Activated gamma-delta T cell treated with Interleukin-2 at 50 U/mL for 16 hours (primary cell): ENCODE results near the gene SLC22A4.

Experiments
- DNase-seq: peaks from one replicate; pipeline ENCODE4 v3.0.0-alpha.2; 2020

Gene SLC22A4

GRCh38 chr5:132263548-132264261, 30.5 kb upstream of the SLC22A4 start:
- no peak for DNase-seq

GRCh38 chr5:132264546-132265335, 29.5 kb upstream of the SLC22A4 start:
- DNase-seq = no peak

DNA sequence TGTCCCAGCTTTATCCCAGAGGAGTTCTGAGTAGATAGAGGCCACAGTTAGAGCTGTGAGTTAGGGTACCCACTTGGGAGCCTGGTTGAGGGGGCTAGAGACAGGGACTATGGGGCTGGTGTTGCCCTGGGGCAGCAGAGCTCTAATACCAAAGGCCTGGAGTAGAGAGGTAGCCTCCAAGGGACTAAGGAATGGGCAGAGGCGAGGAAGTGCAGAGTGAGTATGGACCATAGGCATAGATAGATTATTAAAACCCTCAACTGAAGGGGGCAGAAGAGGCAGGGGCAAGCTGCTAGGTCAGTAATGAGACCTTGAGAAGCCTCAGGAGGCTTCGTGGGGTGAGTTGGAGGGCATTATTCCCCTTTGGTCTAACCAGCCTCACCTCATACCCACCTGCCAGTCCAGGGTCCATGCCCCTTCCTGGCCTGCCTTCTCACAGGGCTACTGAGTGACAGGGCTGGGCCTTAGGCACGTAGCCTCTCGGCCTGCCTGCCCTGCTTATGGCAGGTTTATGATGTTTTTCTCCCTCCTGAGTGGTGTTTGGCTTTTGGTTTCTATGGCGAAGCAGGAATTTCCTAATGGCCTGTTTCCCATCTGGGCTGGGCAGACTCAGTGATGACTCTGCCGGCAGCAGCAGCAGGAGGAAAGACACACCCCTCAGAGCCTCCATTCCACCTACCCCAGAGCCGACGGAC, 28.7 kb upstream of the SLC22A4 start:
- DNase-seq = no peak

DNA sequence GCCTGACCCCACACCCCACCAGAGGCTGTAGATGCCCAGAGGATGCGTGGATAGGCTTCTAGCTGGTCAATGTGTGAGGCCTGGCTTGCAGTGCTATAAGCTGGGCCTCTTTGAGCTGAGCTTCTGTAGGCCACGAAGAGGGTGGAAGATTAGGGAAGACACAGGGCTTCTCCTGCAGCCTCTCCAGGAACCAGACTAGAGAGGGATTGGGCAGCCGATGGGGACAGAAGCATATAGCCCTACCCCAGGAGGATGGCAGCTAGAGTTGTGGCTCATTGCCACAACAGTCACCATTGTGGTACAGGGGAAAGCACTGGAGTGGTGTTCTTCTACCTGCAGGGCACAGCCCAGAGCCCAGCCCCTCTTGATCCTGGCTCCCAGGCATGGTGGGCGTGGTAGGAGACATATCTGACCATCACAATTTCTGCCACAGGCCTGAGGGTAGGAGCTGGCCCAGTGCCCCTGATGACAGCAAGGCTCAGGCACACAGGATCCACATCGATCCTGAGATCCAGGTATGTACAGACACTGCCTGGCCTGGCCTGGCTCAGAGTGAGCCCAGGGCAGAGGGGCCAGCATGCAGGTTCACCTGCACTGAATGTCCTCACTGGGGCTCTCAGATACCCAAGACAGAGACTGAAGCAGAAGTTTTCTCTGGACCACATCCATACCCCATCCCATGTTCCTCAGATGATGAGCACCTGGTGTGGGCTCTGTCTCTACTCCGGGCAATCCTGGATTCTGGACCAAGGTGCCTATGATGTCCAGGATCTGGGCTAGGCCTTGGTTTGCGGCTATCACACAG, 28.0 kb upstream of the SLC22A4 start:
- no peak for DNase-seq

DNA sequence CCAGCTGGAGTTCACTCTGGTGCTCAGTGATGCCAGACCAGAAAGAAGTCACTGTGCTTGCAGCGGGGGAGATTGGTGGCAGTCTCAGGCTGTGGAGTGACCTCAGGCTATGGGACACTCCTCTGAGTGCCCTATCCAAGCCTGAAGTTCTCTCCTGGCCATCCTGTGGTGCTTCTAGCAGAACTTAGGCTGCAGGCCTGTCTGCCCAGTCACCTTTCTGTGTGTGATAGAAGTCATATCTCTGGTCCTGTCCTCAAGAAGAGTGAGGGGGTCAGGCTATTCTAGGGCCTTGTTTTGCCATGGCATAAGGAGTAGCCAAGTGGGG, 27.4 kb upstream of the SLC22A4 start:
- no peak for DNase-seq

GRCh38 chr5:132267166-132267739, 26.9 kb upstream of the SLC22A4 start:
- DNase-seq = no peak

- no peak for DNase-seq
These were observed 26.0 kb upstream of the SLC22A4 start for GRCh38 chr5:132267931-132268768.

GRCh38 chr5:132268769-132269551, 25.2 kb upstream of the SLC22A4 start:
- DNase-seq = no peak

- no peak for DNase-seq
These were observed 24.4 kb upstream of the SLC22A4 start for GRCh38 chr5:132269635-132270334.

DNA sequence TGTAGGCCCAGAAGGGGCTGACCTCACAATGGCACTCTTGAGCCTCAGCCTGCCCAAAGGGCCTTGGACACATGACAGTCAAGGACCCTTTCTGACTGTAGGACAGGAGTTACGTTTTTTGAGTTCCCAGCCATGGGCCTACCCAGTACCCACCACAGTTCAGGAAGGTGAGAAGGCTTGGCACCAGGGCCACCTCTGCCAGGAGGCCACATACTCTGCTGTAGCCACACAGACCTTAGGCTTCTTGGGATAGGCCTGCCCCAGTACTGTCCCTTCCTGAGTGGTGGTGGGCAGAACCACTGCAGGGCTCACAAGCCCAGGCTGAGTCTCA, 23.9 kb upstream of the SLC22A4 start:
- DNase-seq = no peak

DNA sequence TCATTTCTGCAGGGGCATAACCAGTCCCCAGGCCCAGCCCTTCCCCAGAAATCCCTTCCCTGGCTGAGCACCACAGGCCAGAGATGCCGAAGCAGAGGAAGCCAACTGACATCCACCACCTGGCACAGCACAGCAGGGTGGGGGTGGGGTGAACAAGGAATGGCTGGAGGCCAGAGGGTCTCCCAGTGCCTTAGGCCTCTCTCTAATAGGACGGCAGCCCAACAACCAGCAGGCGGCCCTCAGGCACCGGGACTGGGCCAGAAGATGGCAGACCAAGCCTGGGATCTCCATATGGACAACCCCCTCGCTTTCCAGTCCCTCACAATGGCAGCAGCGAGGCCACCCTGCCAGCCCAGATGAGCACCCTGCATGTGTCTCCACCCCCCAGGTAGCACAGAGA, 23.5 kb upstream of the SLC22A4 start:
- no peak for DNase-seq

- no peak for DNase-seq
These were observed 22.6 kb upstream of the SLC22A4 start for GRCh38 chr5:132271251-132272246.

GRCh38 chr5:132272311-132273210, 21.6 kb upstream of the SLC22A4 start:
- peak; percentile 72 for DNase-seq

DNA sequence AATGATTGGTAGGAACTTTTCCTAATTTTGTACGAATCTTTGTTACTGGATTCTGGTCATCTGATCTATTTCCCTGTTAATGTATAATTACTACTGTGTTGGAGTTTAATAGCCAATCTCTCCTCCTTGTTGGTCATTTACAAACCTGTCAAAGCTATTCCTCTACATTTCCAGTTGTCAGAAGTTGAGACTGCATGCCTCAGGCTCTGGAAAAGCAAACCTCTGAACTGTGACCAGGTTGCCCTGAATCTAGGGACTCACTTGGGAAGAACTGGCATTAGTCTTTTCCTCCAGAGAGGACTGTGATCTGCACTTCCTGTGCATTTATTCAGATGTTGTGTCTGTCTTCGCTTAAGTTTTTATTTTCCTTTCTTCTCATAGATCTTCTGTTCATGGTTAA, 20.6 kb upstream of the SLC22A4 start:
- no peak for DNase-seq

GRCh38 chr5:132274050-132274792, 20.0 kb upstream of the SLC22A4 start:
- DNase-seq = no peak

DNA sequence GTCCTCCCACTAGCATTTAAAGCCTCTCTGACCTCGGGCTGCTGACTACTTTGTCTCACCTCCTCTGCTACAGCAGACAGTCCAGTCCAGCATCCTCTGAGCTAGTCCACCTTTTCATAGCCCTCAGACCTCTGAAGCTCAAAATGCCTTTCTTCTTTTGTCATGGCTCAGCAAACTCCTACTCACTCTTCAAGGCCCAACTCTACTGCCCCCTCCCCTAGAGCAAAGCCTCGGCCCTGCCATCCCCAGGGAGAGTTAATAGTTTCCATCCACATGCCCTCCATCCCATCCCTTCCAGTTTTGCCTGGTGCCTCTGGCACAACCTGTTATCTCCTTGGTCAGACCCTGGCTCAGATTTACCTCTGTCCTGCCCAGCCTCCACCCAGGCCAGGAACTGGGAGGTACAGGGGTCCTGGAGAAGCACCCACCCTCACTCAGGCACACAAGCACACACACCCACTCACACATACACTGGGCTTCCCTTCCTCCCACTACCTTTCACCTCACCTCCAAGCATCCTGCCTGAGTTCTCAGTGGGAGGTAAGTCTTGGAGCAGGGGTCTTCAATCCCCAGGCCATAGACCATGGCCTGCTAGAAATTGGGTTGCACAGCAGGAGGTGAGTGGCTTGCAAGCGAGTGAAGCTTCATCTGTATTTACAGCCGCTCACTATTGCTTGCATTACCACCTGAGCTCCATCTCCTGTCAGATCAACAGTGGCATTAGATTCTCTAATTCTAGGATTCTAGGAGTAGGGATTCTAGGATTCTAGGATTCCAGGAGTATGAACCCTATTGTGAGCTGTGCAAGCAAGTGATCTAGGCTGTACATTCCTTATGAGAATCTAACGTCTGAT, 18.6 kb upstream of the SLC22A4 start:
- no peak for DNase-seq
